ENCODE measurements around the gene TBP.
A peak's percentile ranks its signal among the peaks of the same experiment; 100 is the strongest.
"Not testable (repeated sequence)": the region's sequence is repeated elsewhere in the genome, so short reads cannot be mapped to it uniquely, and the experiment has no call there.

TBP gene

GRCh38 chr6:170524172-170524502, 30.0 kb upstream of the TBP start:
- H3K4me3 ChIP-seq (ENCODE audit: low read length): no peak overlapping the region
- TF ChIP-seq CTCF (conservative IDR thresholded peaks at IDR 0.05; ENCODE audit: low read length): no peak
- no peak for DNase-seq (ENCODE audit: low read depth)

GRCh38 chr6:170525795-170526194, 28.4 kb upstream of the TBP start:
- no peak overlapping the region for H3K4me3 ChIP-seq (ENCODE audit: low read length)
- no peak for TF ChIP-seq CTCF (conservative IDR thresholded peaks at IDR 0.05; ENCODE audit: low read length)
- DNase-seq (ENCODE audit: low read depth): no peak

- not testable (repeated sequence) for H3K4me3 ChIP-seq (ENCODE audit: low read length); DNase-seq (ENCODE audit: low read depth)
Measured at GRCh38 chr6:170527995-170528394, 26.2 kb upstream of the TBP start.

GRCh38 chr6:170529839-170530469, 24.2 kb upstream of the TBP start:
- H3K4me3 ChIP-seq (ENCODE audit: low read length): no peak overlapping the region
- peak; percentile 97 for TF ChIP-seq CTCF (conservative IDR thresholded peaks at IDR 0.05; ENCODE audit: low read length)
- DNase-seq (ENCODE audit: low read depth): peak; percentile 75

- H3K4me3 ChIP-seq (ENCODE audit: low read length): no peak overlapping the region
- no peak for DNase-seq (ENCODE audit: low read depth)
- TF ChIP-seq CTCF (conservative IDR thresholded peaks at IDR 0.05; ENCODE audit: low read length): no peak
Measured at GRCh38 chr6:170532867-170533488, 21.2 kb upstream of the TBP start.

- no peak for TF ChIP-seq CTCF (conservative IDR thresholded peaks at IDR 0.05; ENCODE audit: low read length)
- no peak overlapping the region for H3K4me3 ChIP-seq (ENCODE audit: low read length)
- no peak for DNase-seq (ENCODE audit: low read depth)
Measured at GRCh38 chr6:170533792-170534191, 20.4 kb upstream of the TBP start.

GRCh38 chr6:170535004-170535403, 19.2 kb upstream of the TBP start:
- H3K4me3 ChIP-seq (ENCODE audit: low read length): no peak overlapping the region
- DNase-seq (ENCODE audit: low read depth): no peak
- TF ChIP-seq CTCF (conservative IDR thresholded peaks at IDR 0.05; ENCODE audit: low read length): no peak

Measured in AG10803 (cell line).